A673 (cell line): ENCODE data around the gene MRGPRF. TPM values are rescaled to one million over a fixed set of nuclear protein-coding genes. Genes with fewer than 3 reads are reported as not detected.

Experiments
- BruUV-seq: library from RNA; stranded (reverse); fragments of 400-500 nt; replicated peaks from 2 replicates; lab custom pipeline; 2021; lab: Mats Ljungman, UMichigan
- CTCF ChIA-PET: fragments of 300-600 bp; sonication (Branson Sonifier 250); formaldehyde crosslinking; loops from one replicate; lab custom pipeline; 2022; ENCODE audit warnings: antibody characterized with exemption; lab: Charles Lee
- POLR2A ChIA-PET: fragments of 300-600 bp; sonication (Branson Sonifier 250); formaldehyde crosslinking; loops from one replicate; lab custom pipeline; 2022; ENCODE audit warnings: antibody characterized with exemption; ENCODE audit not compliant: low non-redundant PET; lab: Charles Lee
- DNase-seq: peaks from one replicate; pipeline ENCODE4 v3.0.0-alpha.2; 2015; ENCODE audit warnings: low spot score
- H3K27ac ChIP-seq: fragments of 200-600 bp; sonication (generic); 2 replicates; pipeline ENCODE4 v1.5.1; 2016; ENCODE audit warnings: mixed run types, low read depth, mild to moderate bottlenecking, mixed read lengths, antibody characterized with exemption, low read length; ENCODE audit not compliant: poor library complexity, severe bottlenecking
- H3K27me3 ChIP-seq: fragments of 200-600 bp; sonication (generic); replicated peaks from 2 replicates; pipeline ENCODE4 v1.6.1; 2017; ENCODE audit warnings: mixed run types, low read depth, mild to moderate bottlenecking, mixed read lengths, antibody characterized with exemption, low read length; ENCODE audit not compliant: insufficient read depth, poor library complexity
- H3K36me3 ChIP-seq: fragments of 200-600 bp; sonication (generic); 2 replicates; pipeline ENCODE4 v1.6.1; 2016; ENCODE audit warnings: mixed run types, mild to moderate bottlenecking, mixed read lengths, antibody characterized with exemption, low read length; ENCODE audit not compliant: insufficient read depth, poor library complexity, severe bottlenecking
- H3K4me1 ChIP-seq: fragments of 200-600 bp; sonication (generic); 2 replicates; pipeline ENCODE4 v1.6.1; 2017; ENCODE audit warnings: mixed run types, mild to moderate bottlenecking, mixed read lengths, antibody characterized with exemption, low read length; ENCODE audit not compliant: insufficient read depth, poor library complexity, severe bottlenecking
- H3K4me3 ChIP-seq: fragments of 200-600 bp; sonication (generic); 2 replicates; pipeline ENCODE4 v1.5.1; 2016; ENCODE audit warnings: low read depth, mixed run types, mild to moderate bottlenecking, mixed read lengths, low read length; ENCODE audit not compliant: poor library complexity, severe bottlenecking
- H3K9me3 ChIP-seq: fragments of 200-600 bp; sonication (generic); 2 replicates; pipeline ENCODE4 v1.6.1; 2016; ENCODE audit warnings: mixed run types, low read depth, mild to moderate bottlenecking, mixed read lengths, antibody characterized with exemption, low read length; ENCODE audit not compliant: poor library complexity, severe bottlenecking
- CTCF ChIP-seq: fragments of 300-800, 200-600 bp; sonication (generic); conservative IDR thresholded peaks from 2 replicates; pipeline ENCODE4 v1.5.1; 2017; ENCODE audit warnings: low read depth, mild to moderate bottlenecking, antibody characterized with exemption, low read length, moderate library complexity, mixed read lengths
- EZH2 ChIP-seq: fragments of 200-600 bp; sonication (generic); IDR thresholded peaks from 2 replicates; pipeline ENCODE4 v1.6.1; 2017; ENCODE audit warnings: borderline replicate concordance, low read depth, mild to moderate bottlenecking, mixed read lengths, antibody characterized with exemption, low read length; ENCODE audit not compliant: poor library complexity, severe bottlenecking
- intact Hi-C: fragments of 100-400 bp; cut with micrococcal nuclease; formaldehyde crosslinking; loops from one replicate; pipeline ENCODE4 v1.10.0; 2022; ENCODE audit not compliant: unreplicated experiment
- total RNA-seq: library from RNA; stranded (reverse); gene quantifications from 2 replicates; pipeline ENCODE4 v1.2.3, GENCODE V29; 2021

Gene MRGPRF
- total RNA-seq, 1 experiment from 2014 or later: 9.3 TPM

- no peaks in the 10 kb centered on the region for H3K9me3 ChIP-seq
- no peak overlapping the region for H3K27ac ChIP-seq
- peaks cover 5% of the 10 kb centered on the region for H3K4me1 ChIP-seq
- ChIA-PET POLR2A (no interaction called here), CTCF (no interaction called here)
- no peaks in the 10 kb centered on the region for H3K27me3 ChIP-seq
- H3K36me3 ChIP-seq: no peaks in the 10 kb centered on the region
- no peak overlapping the region for H3K4me3 ChIP-seq
- no peak for DNase-seq
- TF ChIP-seq EZH2: no peak
- TF ChIP-seq CTCF: no peak
- BruUV-seq: no TSS peak
- intact Hi-C loops: no loop called here
These were observed 21.2 kb upstream of the MRGPRF start for GRCh38 chr11:69034123-69034867.

GRCh38 chr11:69033431-69033830 lies 20.4 kb upstream of the MRGPRF start:
- Histone ChIP-seq H3K27me3 (no peaks in the 10 kb centered on the region), H3K36me3 (no peaks in the 10 kb centered on the region), H3K4me1 (peaks cover 5% of the 10 kb centered on the region), H3K9me3 (no peaks in the 10 kb centered on the region), H3K27ac (no peak overlapping the region), H3K4me3 (no peak overlapping the region)
- BruUV-seq: no TSS peak
- intact Hi-C loops: no loop called here
- TF ChIP-seq EZH2 (no peak), CTCF (no peak)
- DNase-seq: no peak
- ChIA-PET POLR2A (no interaction called here), CTCF (no interaction called here)

- no peak overlapping the region for H3K27ac ChIP-seq
- TF ChIP-seq CTCF (no peak), EZH2 (no peak)
- no peak overlapping the region for H3K4me3 ChIP-seq
- POLR2A ChIA-PET: interaction anchor here (0.6 kb wide), 1 partner anchor 18 kb away, joined by 3 read pairs; no protein-coding TSS in a partner anchor
- CTCF ChIA-PET: no interaction called here
- no peak for DNase-seq
- no TSS peak for BruUV-seq
- H3K4me1 ChIP-seq: peaks cover 5% of the 10 kb centered on the region
- H3K36me3 ChIP-seq: no peaks in the 10 kb centered on the region
- H3K9me3 ChIP-seq: no peaks in the 10 kb centered on the region
- H3K27me3 ChIP-seq: no peaks in the 10 kb centered on the region
- intact Hi-C loops: no loop called here
These were observed 19.8 kb upstream of the MRGPRF start for GRCh38 chr11:69032833-69033232.
